ENCODE results near the gene NECAB3. TPM values are rescaled to one million over a fixed set of nuclear protein-coding genes. Genes with fewer than 3 reads are reported as not detected.
A peak's percentile ranks its signal among the peaks of the same experiment; 100 is the strongest.

NECAB3 gene
- total and polyA plus RNA-seq, 2 of the 13 experiments (the other 11 are each of a cell fraction or from before 2014, with no cell fraction given): 61.5 to 65.5 TPM

GRCh38 chr20:33663161-33664084 is 10.8 kb downstream of the NECAB3 start (continued):
- TF ChIP-seq HBP1 (CRISPR knock-in tag; IDR thresholded peaks at IDR 0.05; ENCODE audit: low read depth): no peak; the same call in 1 of the 2 replicates
- no peak for TF ChIP-seq HMG20A (CRISPR knock-in tag; IDR thresholded peaks at IDR 0.05; ENCODE audit: borderline replicate concordance)
- peak; percentile 99 for TF ChIP-seq CSRNP1 (CRISPR knock-in tag; IDR thresholded peaks at IDR 0.05)
- peak; percentile 100 for TF ChIP-seq AKAP8 (CRISPR knock-in tag; IDR thresholded peaks at IDR 0.05)
- TF ChIP-seq ZFP62 (CRISPR knock-in tag; IDR thresholded peaks at IDR 0.05): no peak
- TF ChIP-seq SRSF1 (optimal IDR thresholded peaks at IDR 0.05; ENCODE audit: low read depth, low read length): no peak
- TF ChIP-seq JUND (CRISPR knock-in tag; IDR thresholded peaks at IDR 0.05): peak; percentile 69
- TF ChIP-seq ZXDC (CRISPR knock-in tag; IDR thresholded peaks at IDR 0.05): peak; percentile 98
- TF ChIP-seq RNF219 (CRISPR knock-in tag; IDR thresholded peaks at IDR 0.05): no peak
- TF ChIP-seq PATZ1 (CRISPR knock-in tag; IDR thresholded peaks at IDR 0.05): no peak; the same call in 1 of the 2 replicates
- TF ChIP-seq ZBTB38 (CRISPR knock-in tag; IDR thresholded peaks at IDR 0.05): peak; percentile 87; the same call in 1 of the 2 replicates
- peak; percentile 47; the same call in 1 of the 2 replicates for TF ChIP-seq ZNF296 (CRISPR knock-in tag; conservative IDR thresholded peaks at IDR 0.05)
- TF ChIP-seq ZNF552 (CRISPR knock-in tag; IDR thresholded peaks at IDR 0.05; ENCODE audit: borderline replicate concordance): peak; percentile 69
- TF ChIP-seq BRF2 (CRISPR knock-in tag; IDR thresholded peaks at IDR 0.05): peak; percentile 96
- TF ChIP-seq PLRG1 (conservative IDR thresholded peaks at IDR 0.05): no peak
- TF ChIP-seq TBX3 (IDR thresholded peaks at IDR 0.05; ENCODE audit: borderline replicate concordance): no peak
- TF ChIP-seq ZNF546 (CRISPR knock-in tag; conservative IDR thresholded peaks at IDR 0.05): peak; percentile 83; the same call in 1 of the 2 replicates
